ENCODE results near the gene PTPRN2.

Gene PTPRN2

DNA sequence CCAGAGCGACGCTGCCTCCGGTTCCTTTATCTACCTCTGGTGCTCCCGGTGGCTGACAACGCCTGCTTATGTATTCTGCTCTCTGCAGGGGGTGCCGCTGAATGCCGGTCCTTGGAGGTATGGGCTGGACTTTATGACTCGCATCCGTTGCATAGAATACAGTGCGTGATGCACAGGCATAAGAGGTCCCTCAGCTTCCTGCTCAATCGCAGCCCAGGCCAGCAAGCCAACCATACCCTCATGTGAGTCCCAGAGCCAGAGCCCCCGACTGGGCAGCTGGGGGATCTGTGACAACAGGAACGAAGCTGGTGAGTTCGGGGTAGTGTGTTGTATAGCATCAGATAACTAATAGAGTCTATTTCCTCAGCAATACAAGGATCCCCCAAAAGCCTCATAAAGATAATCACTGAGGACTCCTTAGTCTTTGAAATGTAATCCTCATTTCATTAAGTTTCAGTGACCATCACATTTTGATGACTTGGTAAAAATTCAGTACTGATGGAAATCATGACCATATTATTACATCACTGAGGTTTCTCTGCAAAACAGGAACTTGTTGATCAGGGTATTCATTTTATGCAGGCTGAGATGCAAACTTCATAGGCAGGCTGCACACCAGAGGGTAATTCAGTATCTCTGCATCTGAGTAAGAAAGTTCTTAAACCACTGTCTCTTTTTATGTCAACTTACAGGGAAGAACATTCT is 607.8 kb downstream of the PTPRN2 start:
- DNase-seq, result no peak

- DNase-seq, result no peak
Measured at GRCh38 chr7:157978766-157979165, 608.9 kb downstream of the PTPRN2 start.

DNA sequence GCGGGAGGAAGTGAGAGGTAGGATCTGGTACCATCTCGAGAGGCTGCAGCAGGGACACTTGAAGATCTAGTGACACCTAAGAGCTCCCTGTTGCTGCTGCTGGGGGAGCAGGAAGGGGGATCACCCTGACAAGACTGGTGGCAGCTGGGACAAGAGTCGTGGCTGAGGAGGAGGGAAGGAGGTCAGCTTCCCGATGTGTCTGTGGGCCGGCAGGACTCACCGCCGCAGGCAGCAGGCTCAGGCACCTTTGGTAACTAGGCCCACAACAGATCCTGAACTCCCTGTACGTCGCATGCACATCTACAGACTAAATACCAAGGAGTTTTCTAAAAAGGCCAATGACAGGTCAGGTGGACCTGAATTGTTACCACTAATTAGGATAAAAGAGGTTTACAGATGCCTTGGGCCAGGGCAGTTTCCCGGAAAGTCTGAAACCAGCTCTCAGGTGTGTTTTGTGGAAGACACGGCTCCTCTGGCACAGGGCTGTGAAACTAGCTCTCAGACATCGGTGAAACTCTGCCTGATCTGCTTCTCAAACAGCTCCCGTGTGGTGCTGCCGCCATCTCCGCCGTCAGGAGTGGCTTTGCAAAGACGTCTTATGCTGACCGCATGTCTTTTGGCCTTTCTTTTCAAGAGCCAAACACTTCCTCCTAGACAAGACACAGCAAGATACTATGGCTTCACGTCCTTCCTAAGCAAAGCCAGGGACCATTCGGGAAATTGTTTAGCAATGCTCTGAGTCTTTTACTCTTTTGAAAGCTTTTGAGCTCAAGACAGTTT is 609.7 kb downstream of the PTPRN2 start:
- DNase-seq, result no peak

DNA sequence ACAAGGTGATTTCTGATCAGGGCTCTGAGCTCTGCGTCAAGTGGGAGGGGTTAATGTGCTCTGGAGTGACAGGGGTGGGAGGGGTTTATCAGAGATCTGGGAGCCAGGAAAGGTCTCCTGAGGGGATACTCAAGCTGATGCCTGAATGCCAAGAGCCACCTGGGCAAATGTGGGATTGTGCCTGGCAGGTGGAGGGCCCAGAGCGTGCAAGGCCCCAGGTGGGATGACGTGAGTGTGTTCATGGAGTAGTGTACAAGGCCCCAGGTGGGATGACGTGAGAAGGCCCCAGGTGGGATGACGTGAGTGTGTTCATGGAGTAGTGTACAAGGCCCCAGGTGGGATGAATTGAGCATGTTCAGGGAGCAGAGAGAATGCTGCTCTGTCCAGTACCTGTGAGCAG is 610.3 kb downstream of the PTPRN2 start:
- no peak for DNase-seq

DNA sequence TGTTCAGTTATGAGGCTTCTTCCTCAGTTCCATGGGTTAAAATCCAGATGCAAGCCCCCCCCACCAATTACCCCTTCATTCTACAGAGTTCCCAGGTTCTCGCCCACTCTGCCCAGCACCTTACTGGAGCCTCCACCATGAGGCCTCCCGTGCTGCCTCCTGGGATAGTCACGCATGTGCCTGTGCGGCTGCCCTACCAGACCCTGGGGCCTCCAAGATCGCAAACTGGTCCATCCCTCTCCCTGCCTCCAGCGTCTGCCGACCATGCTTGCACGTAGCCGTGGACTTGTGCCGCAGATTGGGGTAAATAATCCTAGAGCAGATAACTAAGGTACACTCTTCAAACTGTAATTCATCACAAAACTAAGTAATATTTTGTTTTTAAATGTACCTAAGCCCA is 611.2 kb downstream of the PTPRN2 start:
- no peak for DNase-seq

- DNase-seq, result no peak
Measured at GRCh38 chr7:157975401-157976372, 611.9 kb downstream of the PTPRN2 start.

GRCh38 chr7:157974678-157975230 is 612.9 kb downstream of the PTPRN2 start:
- DNase-seq, result no peak

DNA sequence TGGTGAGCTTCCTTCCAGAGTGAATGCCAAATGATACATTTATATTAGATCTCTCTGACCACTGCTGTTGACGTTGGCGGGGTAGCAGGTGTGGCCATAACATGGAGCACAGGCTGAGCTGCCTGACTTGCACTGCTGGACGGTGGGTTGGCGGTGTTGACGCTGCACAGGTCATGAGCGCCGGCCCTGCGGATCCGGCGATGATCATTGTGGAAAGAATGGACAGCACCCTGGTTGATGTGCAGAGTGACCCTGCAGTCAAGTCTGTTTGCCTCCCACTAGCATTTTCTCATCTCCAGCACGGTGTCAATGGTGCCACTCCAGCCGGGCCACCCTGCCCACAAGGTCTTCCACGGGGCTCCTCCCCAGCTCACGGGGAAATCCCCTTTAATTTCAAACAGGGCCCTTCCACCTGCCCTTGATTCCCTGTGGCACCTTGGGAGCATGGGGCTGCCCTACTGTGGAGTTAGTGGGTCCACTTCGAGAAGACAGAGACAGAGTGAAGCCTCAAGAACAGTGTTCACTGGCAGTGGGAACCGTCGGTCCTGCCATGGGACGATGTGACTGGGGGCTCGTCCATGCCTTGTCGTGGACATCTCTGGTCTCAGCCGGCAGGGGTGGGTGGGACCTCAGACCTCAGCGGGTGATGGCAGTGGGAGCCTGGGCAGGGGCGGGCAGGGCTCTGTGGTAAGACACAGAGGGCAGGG is 613.5 kb downstream of the PTPRN2 start:
- DNase-seq, result no peak

DNA sequence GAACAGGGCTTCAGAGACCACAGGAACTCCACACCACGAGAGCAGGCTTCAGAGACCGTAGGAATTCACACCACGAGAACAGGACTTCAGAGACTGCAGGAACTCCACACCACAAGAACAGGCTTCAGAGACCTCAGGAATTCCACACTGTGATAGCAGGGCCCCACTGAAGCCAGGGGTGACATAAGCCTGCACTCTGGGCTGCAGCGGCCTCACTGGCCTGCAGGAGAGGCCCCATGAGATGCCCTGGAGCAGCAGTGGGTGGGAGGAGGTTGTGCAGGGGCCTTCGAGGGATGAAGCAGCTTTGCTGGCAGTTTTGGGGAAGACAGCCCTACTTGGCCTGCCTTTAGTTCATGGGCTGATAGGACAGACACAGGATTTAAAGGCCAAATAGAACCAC is 614.7 kb downstream of the PTPRN2 start:
- no peak for DNase-seq

DNA sequence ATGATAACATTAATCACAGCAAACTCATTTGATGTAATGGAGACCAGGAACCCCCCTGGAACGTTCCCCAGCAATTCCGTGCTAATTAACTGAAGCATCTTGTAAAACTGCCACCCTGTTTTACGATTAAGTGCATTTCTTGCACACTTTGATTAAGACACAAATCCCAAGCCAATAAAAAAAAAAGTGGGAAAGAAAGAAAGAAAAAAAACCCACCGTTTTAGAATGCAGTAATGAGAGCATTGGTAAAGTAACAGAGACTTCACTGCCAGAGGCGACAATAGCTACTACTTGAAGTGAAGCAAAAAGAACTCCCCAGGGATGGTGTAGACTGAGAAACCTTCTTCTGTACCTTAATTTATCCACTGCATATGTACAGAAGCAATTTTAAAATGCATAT is 616.1 kb downstream of the PTPRN2 start:
- no peak for DNase-seq

- no peak for DNase-seq
Measured at GRCh38 chr7:157970744-157971143, 616.9 kb downstream of the PTPRN2 start.

DNA sequence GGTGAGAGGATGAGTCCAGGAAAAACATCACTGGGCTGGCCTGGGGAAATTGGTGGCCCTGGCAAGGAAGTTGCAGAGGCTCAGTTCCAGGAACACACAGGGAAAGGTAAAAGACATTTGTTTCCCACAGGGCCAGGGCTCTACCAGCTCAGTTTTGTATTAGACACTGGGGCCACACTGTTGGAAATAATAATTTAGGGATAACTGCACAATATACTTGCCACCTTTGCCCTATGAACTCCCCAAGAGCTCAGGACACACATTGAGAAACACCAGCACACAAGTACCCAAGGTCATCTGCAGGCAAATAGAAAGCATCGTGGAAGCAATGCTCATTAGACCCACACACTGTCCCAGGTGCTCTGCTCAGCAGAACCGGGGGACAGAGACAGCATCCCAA is 617.6 kb downstream of the PTPRN2 start:
- DNase-seq, result no peak

- no peak for DNase-seq
Measured at GRCh38 chr7:157966490-157966889, 621.1 kb downstream of the PTPRN2 start.

DNA sequence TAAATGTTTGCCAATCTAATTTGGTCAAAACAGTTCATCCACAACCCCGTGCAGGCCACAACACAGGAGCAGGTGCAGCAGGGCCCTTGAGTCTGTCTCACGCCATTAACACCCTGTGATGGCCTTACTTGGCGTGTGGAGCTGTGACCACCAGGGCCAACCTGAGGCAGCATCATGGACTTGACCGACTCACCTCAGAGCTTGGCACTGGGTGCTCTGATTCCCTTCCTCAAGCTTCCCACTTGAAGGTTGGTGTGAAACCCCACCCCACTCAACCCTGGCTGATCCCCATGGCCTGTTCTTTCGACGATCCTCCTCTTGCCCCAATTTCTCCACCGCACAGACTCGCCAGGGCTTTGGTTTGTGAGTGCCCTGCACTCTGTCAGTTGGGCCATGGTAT is 623.1 kb downstream of the PTPRN2 start:
- DNase-seq, result no peak

- no peak for DNase-seq
Measured at GRCh38 chr7:157964016-157964415, 623.6 kb downstream of the PTPRN2 start.

DNA sequence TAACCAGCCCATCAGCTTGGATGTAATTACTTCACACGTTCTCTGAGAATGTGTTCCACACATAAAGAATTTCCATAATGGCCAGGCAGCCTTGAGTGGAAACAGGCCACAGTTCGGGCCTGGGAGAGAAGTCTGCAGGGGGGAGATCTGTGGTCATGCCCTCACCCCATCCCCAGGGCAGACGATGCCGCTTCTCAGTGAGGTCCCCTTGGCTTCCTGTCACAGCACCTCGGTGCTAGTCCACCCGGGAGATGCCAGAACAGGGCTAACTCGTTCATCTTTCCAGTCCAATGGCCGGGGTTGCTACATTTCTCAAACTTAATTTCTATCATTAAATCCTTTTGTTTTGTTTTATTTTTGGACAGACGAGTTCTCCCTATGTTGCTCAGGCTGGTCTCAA is 624.1 kb downstream of the PTPRN2 start:
- DNase-seq, result no peak

DNA sequence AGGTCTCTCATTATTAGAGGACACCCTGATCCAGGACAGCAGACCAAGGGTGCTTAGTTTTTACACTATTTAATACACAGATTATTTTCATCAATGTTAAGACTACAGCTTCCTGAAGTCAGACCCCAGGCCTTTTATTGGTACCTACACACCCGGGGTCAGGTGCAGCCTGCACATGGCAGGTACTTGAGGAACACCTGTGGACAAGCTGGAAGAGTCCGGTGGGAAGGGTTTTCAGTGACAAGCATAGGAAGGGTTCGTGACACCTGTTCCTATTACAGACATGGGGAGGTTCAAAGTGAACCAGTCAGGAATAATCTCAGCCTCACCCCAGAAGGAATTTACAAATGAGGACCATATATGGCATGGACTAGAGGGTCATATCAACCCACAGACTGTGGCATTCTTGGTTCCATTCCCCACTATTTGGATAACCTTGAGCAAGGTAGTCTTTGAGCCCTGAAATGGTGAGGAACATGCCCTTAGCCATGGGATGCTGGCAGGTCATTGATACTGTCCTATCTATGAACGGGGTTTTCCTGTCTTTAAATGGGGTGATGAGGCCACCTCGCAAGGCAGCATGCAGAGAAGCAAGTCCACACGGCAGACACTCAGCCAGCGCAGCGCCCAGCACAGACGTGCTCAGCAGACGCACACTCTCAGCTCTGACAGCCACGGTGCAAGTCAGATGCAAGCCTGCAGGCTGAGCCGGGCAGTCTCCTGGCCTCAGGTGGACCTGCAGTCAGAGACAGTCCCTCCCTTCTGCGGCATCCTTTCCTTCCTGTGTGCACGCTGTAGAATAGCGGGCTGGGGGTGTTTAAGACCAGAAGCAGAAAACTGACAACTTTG is 624.9 kb downstream of the PTPRN2 start:
- no peak for DNase-seq

GRCh38 chr7:157961731-157962457 is 625.7 kb downstream of the PTPRN2 start:
- no peak for DNase-seq

DNA sequence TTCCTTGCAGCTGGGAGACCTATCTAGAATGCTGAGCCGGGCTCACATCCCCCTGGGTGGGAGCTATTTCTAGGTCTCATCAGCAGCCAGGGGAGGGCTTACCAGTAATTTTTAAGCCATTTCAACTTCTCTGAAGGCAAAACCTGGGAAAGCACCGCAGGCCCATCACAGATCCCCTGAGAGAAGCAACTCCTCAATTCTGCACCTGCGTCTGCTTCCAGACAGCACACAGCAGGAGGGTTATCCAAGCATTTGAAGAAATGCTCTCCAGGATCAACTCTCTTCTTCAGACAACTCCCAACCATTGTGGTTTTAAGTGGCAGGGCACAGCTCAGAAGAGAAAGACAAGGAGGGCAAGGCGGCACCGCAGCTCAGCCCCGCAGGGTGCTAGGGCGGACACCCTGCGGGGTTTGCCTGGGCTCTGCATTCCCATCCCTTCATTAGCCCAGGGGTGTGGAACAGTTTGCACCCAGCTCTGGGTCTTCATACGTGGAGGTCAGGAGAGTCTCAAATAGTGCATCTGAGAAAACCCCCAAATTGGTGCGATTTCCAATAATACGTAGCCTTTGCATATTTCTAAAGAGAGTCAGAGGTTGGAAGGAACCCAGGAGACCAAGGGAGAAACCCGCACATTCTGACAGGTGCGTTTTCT is 632.1 kb downstream of the PTPRN2 start:
- no peak for DNase-seq

- DNase-seq, result no peak
Measured at GRCh38 chr7:157954901-157955300, 632.7 kb downstream of the PTPRN2 start.
